GM12864 (cell line): Measurements from ENCODE around the gene CDH13.

Experiments
- DNase-seq: peaks from one replicate; pipeline ENCODE4 v3.0.0-alpha.2; 2011; ENCODE audit warnings: low read depth
- H3K4me3 ChIP-seq: 2 replicates; pipeline ENCODE4 v1.5.1; 2011; ENCODE audit warnings: mild to moderate bottlenecking, low read depth, low read length, control low read depth
- CTCF ChIP-seq: IDR thresholded peaks from 2 replicates; pipeline ENCODE4 v1.5.1; 2011; ENCODE audit warnings: low read depth, mild to moderate bottlenecking, moderate library complexity, low read length, control low read depth, inconsistent platforms; ENCODE audit errors: missing control alignments

CDH13 gene

GRCh38 chr16:83023011-83023410 is 396.2 kb downstream of the CDH13 start:
- DNase-seq, result no peak
- no peak for TF ChIP-seq CTCF
- no peak overlapping the region for H3K4me3 ChIP-seq

GRCh38 chr16:83023640-83024039 is 396.9 kb downstream of the CDH13 start:
- H3K4me3 ChIP-seq, result no peak overlapping the region
- DNase-seq, result no peak
- no peak for TF ChIP-seq CTCF

GRCh38 chr16:83027973-83028372 is 401.2 kb downstream of the CDH13 start:
- TF ChIP-seq CTCF, result no peak
- DNase-seq, result no peak
- H3K4me3 ChIP-seq, result no peak overlapping the region

GRCh38 chr16:83029467-83029866 is 402.7 kb downstream of the CDH13 start:
- no peak for DNase-seq
- no peak for TF ChIP-seq CTCF
- H3K4me3 ChIP-seq, result no peak overlapping the region

GRCh38 chr16:83031524-83031923 is 404.8 kb downstream of the CDH13 start:
- H3K4me3 ChIP-seq, result no peak overlapping the region
- no peak for TF ChIP-seq CTCF

GRCh38 chr16:83037102-83037501 is 410.3 kb downstream of the CDH13 start:
- TF ChIP-seq CTCF, result no peak
- no peak for DNase-seq
- H3K4me3 ChIP-seq, result no peak overlapping the region

More at GRCh38 chr16:83031524-83031923, 404.8 kb downstream of the CDH13 start:
- DNase-seq, result no peak

GRCh38 chr16:83037884-83038283 is 411.1 kb downstream of the CDH13 start:
- no peak for DNase-seq
- no peak overlapping the region for H3K4me3 ChIP-seq
- TF ChIP-seq CTCF, result no peak
